Activated effector memory CD4-positive, alpha-beta T cell treated with anti-CD3 and anti-CD28 coated beads, Interleukin-2, amount 50 U/mL, for 16 hours (primary cell): ENCODE measurements around the gene RGL1.

Source experiments
- DNase-seq: peaks from one replicate; pipeline ENCODE4 v3.0.0-alpha.2; 2020

RGL1 gene

GRCh38 chr1:183926983-183927382, 122.1 kb downstream of the RGL1 start:
- DNase-seq = no peak

GRCh38 chr1:183931646-183932271, 126.8 kb downstream of the RGL1 start:
- no peak for DNase-seq

GRCh38 chr1:183932412-183932811, 127.5 kb downstream of the RGL1 start:
- no peak for DNase-seq

- no peak for DNase-seq
Measured at GRCh38 chr1:183933528-183934179, 128.7 kb downstream of the RGL1 start.

- DNase-seq = no peak
Measured at GRCh38 chr1:183934314-183934713, 129.4 kb downstream of the RGL1 start.

GRCh38 chr1:183936009-183936408, 131.1 kb downstream of the RGL1 start:
- no peak for DNase-seq

GRCh38 chr1:183936791-183937190, 131.9 kb downstream of the RGL1 start:
- no peak for DNase-seq

- no peak for DNase-seq
Measured at GRCh38 chr1:183937611-183938010, 132.7 kb downstream of the RGL1 start.

- no peak for DNase-seq
Measured at GRCh38 chr1:183941001-183941400, 136.1 kb downstream of the RGL1 start.

GRCh38 chr1:183942933-183943693, 138.2 kb downstream of the RGL1 start:
- DNase-seq = no peak

GRCh38 chr1:183945428-183946319, 140.8 kb downstream of the RGL1 start:
- DNase-seq = no peak

- DNase-seq = no peak
Measured at GRCh38 chr1:183946320-183946613, 141.3 kb downstream of the RGL1 start.

- no peak for DNase-seq
Measured at GRCh38 chr1:183947988-183948387, 143.1 kb downstream of the RGL1 start.

GRCh38 chr1:183952101-183952500, 147.2 kb downstream of the RGL1 start:
- no peak for DNase-seq

GRCh38 chr1:183953031-183953430, 148.1 kb downstream of the RGL1 start:
- DNase-seq = no peak

- no peak for DNase-seq
Measured at GRCh38 chr1:183954496-183954895, 149.6 kb downstream of the RGL1 start.

- peak; percentile 75 for DNase-seq
Measured at GRCh38 chr1:183956559-183957188, 151.8 kb downstream of the RGL1 start.

- DNase-seq = no peak
Measured at GRCh38 chr1:183957216-183957830, 152.4 kb downstream of the RGL1 start.

GRCh38 chr1:183958958-183959357, 154.0 kb downstream of the RGL1 start:
- no peak for DNase-seq

- DNase-seq = no peak
Measured at GRCh38 chr1:183961132-183961531, 156.2 kb downstream of the RGL1 start.

- DNase-seq = no peak
Measured at GRCh38 chr1:183962903-183963302, 158.0 kb downstream of the RGL1 start.

- DNase-seq = no peak
Measured at GRCh38 chr1:183965726-183966125, 160.8 kb downstream of the RGL1 start.
